ENCODE measurements around the gene MGARP. TPM values are rescaled to one million over a fixed set of nuclear protein-coding genes. Genes with fewer than 3 reads are reported as not detected.
"Not testable (repeated sequence)": the region's sequence is repeated elsewhere in the genome, so short reads cannot be mapped to it uniquely, and the experiment has no call there.

MGARP gene
- total RNA-seq, 1 donor from 2014 or later: 2.2 TPM

- H3K4me3 ChIP-seq: no peak overlapping the region
- no peak for TF ChIP-seq POLR2AphosphoS5 (IDR thresholded peaks at IDR 0.05; ENCODE audit: insufficient read depth in 1 of 2, low read depth in 1 of 2)
- no peak for TF ChIP-seq CTCF (IDR thresholded peaks at IDR 0.05)
- no peak for TF ChIP-seq POLR2A (IDR thresholded peaks at IDR 0.05)
- H3K27me3 ChIP-seq: no peaks in the 10 kb centered on the region
- H3K4me1 ChIP-seq: no peaks in the 10 kb centered on the region
- no peaks in the 10 kb centered on the region for H3K36me3 ChIP-seq
- intact Hi-C loops (cut with DNase I): no loop called here
- no peak for DNase-seq (ENCODE audit: extremely low spot score in 2 of 2)
- no peak overlapping the region for H3K27ac ChIP-seq
- H3K9me3 ChIP-seq: no peaks in the 10 kb centered on the region
Observed at GRCh38 chr4:139256349-139256748, 23.7 kb downstream of the MGARP start.

GRCh38 chr4:139255581-139255980 is 24.4 kb downstream of the MGARP start:
- H3K4me3 ChIP-seq; DNase-seq (ENCODE audit: extremely low spot score in 2 of 2); H3K27me3 ChIP-seq; H3K27ac ChIP-seq; intact Hi-C loops (cut with DNase I); H3K9me3 ChIP-seq; H3K4me1 ChIP-seq; H3K36me3 ChIP-seq: not testable (repeated sequence)

- no peaks in the 10 kb centered on the region for H3K27me3 ChIP-seq
- TF ChIP-seq POLR2A (IDR thresholded peaks at IDR 0.05) (no peak), CTCF (IDR thresholded peaks at IDR 0.05) (no peak), POLR2AphosphoS5 (IDR thresholded peaks at IDR 0.05; ENCODE audit: insufficient read depth in 1 of 2, low read depth in 1 of 2) (no peak)
- no peak overlapping the region for H3K4me3 ChIP-seq
- no peaks in the 10 kb centered on the region for H3K36me3 ChIP-seq
- no peaks in the 10 kb centered on the region for H3K9me3 ChIP-seq
- no peaks in the 10 kb centered on the region for H3K4me1 ChIP-seq
- H3K27ac ChIP-seq: no peak overlapping the region
- no peak for DNase-seq (ENCODE audit: extremely low spot score in 2 of 2)
- intact Hi-C loops (cut with DNase I): no loop called here
Observed at GRCh38 chr4:139253713-139254112, 26.3 kb downstream of the MGARP start.

GRCh38 chr4:139253046-139253445 is 27.0 kb downstream of the MGARP start:
- TF ChIP-seq CTCF (IDR thresholded peaks at IDR 0.05): no peak
- TF ChIP-seq POLR2A (IDR thresholded peaks at IDR 0.05): no peak
- TF ChIP-seq POLR2AphosphoS5 (IDR thresholded peaks at IDR 0.05; ENCODE audit: insufficient read depth in 1 of 2, low read depth in 1 of 2): no peak
- no peak for DNase-seq (ENCODE audit: extremely low spot score in 2 of 2)
- Histone ChIP-seq H3K4me1 (no peaks in the 10 kb centered on the region), H3K27ac (no peak overlapping the region), H3K4me3 (no peak overlapping the region), H3K36me3 (no peaks in the 10 kb centered on the region), H3K27me3 (no peaks in the 10 kb centered on the region), H3K9me3 (no peaks in the 10 kb centered on the region)
- intact Hi-C loops (cut with DNase I): no loop called here

GRCh38 chr4:139247700-139248238 is 32.3 kb downstream of the MGARP start:
- H3K27ac ChIP-seq: no peak overlapping the region
- no peak for DNase-seq (ENCODE audit: extremely low spot score in 2 of 2)
- intact Hi-C loops (cut with DNase I): no loop called here
- H3K27me3 ChIP-seq: no peaks in the 10 kb centered on the region
- no peaks in the 10 kb centered on the region for H3K9me3 ChIP-seq
- no peak overlapping the region for H3K4me3 ChIP-seq
- no peaks in the 10 kb centered on the region for H3K36me3 ChIP-seq
- TF ChIP-seq POLR2A (IDR thresholded peaks at IDR 0.05) (no peak), POLR2AphosphoS5 (IDR thresholded peaks at IDR 0.05; ENCODE audit: insufficient read depth in 1 of 2, low read depth in 1 of 2) (no peak), CTCF (IDR thresholded peaks at IDR 0.05) (no peak)
- peaks cover 16% of the 10 kb centered on the region for H3K4me1 ChIP-seq

All from vagina (tissue), 2 donors.